ENCODE measurements around the gene ISYNA1. TPM values are rescaled to one million over a fixed set of nuclear protein-coding genes. Genes with fewer than 3 reads are reported as not detected.

ISYNA1 gene
- total and polyA plus RNA-seq, 2 of the 8 experiments (the other 6 are each of a cell fraction or from before 2014, with no cell fraction given), result 207 to 264 TPM

DNA sequence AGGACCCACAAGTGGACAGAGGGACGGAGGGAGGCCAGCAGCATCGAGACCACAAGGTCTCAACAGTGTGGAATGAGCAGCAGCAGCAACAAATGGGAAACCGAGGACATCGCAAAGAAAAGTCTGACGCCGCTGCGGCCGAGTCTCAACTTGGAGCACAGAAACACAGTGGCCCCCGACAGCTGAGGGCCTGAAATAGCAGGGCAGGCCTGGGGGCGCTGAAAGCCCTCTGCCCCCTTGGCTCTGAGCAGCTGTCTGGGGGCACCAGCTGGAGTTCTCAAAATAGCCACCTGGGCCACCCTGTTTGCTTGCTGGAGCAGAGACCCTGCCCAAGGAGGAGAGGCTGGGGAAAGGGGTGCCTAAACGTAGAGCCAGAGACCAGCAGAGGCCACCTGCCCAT, 5.9 kb upstream of the ISYNA1 start:
- TF ChIP-seq TCF12 (IDR thresholded peaks at IDR 0.05; ENCODE audit: low read depth, low read length) (no peak), E2F6 (IDR thresholded peaks at IDR 0.05) (no peak), TAF7 (optimal IDR thresholded peaks at IDR 0.05; ENCODE audit: borderline replicate concordance, low read depth, low read length) (no peak), SIN3A (conservative IDR thresholded peaks at IDR 0.05 in 1 of 2, IDR thresholded peaks at IDR 0.05 in 1 of 2; ENCODE audit: low read depth in 1 of 2, low read length in 2 of 2) (no peak), TAF1 (IDR thresholded peaks at IDR 0.05; ENCODE audit: low read depth, low read length) (no peak), CTBP2 (IDR thresholded peaks at IDR 0.05; ENCODE audit: borderline replicate concordance, insufficient read depth, insufficient read length, low read length) (no peak), CREB1 (IDR thresholded peaks at IDR 0.05) (no peak), ASH2L (IDR thresholded peaks at IDR 0.05; ENCODE audit: low read length) (no peak)
- TF ChIP-seq, protein P1, sequence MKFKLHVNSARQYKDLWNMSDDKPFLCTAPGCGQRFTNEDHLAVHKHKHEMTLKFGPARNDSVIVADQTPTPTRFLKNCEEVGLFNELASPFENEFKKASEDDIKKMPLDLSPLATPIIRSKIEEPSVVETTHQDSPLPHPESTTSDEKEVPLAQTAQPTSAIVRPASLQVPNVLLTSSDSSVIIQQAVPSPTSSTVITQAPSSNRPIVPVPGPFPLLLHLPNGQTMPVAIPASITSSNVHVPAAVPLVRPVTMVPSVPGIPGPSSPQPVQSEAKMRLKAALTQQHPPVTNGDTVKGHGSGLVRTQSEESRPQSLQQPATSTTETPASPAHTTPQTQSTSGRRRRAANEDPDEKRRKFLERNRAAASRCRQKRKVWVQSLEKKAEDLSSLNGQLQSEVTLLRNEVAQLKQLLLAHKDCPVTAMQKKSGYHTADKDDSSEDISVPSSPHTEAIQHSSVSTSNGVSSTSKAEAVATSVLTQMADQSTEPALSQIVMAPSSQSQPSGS (IDR thresholded peaks at IDR 0.05; ENCODE audit: low read length), result no peak
- no peak overlapping the region for H3K4me3 ChIP-seq (ENCODE audit: extremely low read depth in 1 of 4, insufficient read depth in 2 of 4, low read depth in 3 of 4, low read length in 4 of 4)
- peaks cover 5 to 14% (median 8%) of the 10 kb centered on the region in 4 experiments for H3K4me1 ChIP-seq (replicated peaks in 1 of 4; ENCODE audit: control insufficient read depth in 3 of 4, insufficient read depth in 4 of 4, low read length in 3 of 4)
- H4K91ac ChIP-seq (replicated peaks; ENCODE audit: insufficient read length, low read length), result no peak overlapping the region
- H3K79me2 ChIP-seq (ENCODE audit: control insufficient read depth in 1 of 2, insufficient read depth in 2 of 2, low read length in 2 of 2), result no peaks in the 10 kb centered on the region
- WGBS, 2 experiments (ENCODE audit: extremely low coverage in 1 of 2, insufficient coverage in 1 of 2, insufficient read length in 1 of 2, insufficient replicate concordance in 2 of 2, low coverage in 1 of 2, low lambda C conversion rate in 2 of 2, missing lambda C conversion rate in 1 of 2), result 92% methylated on average over 11 of the region's 11 CpGs; no CpG with 5 or more reads in 1 of the 2 experiments
- H3K9ac ChIP-seq (replicated peaks in 1 of 4; ENCODE audit: extremely low read depth in 1 of 4, low read depth in 3 of 4, low read length in 3 of 4), result no peak overlapping the region
- no peak overlapping the region for H2BK12ac ChIP-seq (ENCODE audit: low read depth, low read length)
- peaks cover 0 to 10% (median 1%) of the 10 kb centered on the region in 4 experiments; a peak in 2 of 8 replicates for H3K36me3 ChIP-seq (ENCODE audit: control insufficient read depth in 2 of 4, insufficient read depth in 4 of 4, low read length in 3 of 4)
- H3K23ac ChIP-seq (ENCODE audit: insufficient read length), result no peak overlapping the region
- peaks cover 8% of the 10 kb centered on the region; the same call in 1 of the 2 replicates for H3K23me2 ChIP-seq (ENCODE audit: low read depth, low read length)
- no peak overlapping the region for H2BK15ac ChIP-seq (ENCODE audit: low read length)
- H3K14ac ChIP-seq (ENCODE audit: insufficient read length), result no peak overlapping the region
- no peak overlapping the region for H2BK120ac ChIP-seq (replicated peaks; ENCODE audit: low read depth, low read length)
- DNase-seq (ENCODE audit: low read depth in 1 of 2, low spot score in 2 of 2) (no peak), FAIRE-seq (no peak)
- H3K9me3 ChIP-seq (ENCODE audit: insufficient read depth in 2 of 2, low read depth in 1 of 2, low read length in 1 of 2), result no peaks in the 10 kb centered on the region
- no peaks in the 10 kb centered on the region for H3K79me1 ChIP-seq (ENCODE audit: low read depth, low read length)
- H2BK20ac ChIP-seq (ENCODE audit: low read length), result no peak overlapping the region
- H2AFZ ChIP-seq (ENCODE audit: low read length), result no peak overlapping the region
- H3K27ac ChIP-seq (ENCODE audit: low read depth, low read length), result no peak overlapping the region; the same call in 1 of the 2 replicates
- H4K20me1 ChIP-seq (replicated peaks in 1 of 2; ENCODE audit: control insufficient read depth in 1 of 2, insufficient read depth in 2 of 2, low read length in 2 of 2), result peaks cover 0 to 9% of the 10 kb centered on the region in 2 experiments
- no peak overlapping the region for H3K4ac ChIP-seq (replicated peaks; ENCODE audit: insufficient read length, low read depth, low read length)
- no peak overlapping the region for H4K5ac ChIP-seq (ENCODE audit: insufficient read length, low read depth, low read length)
- H3K27me3 ChIP-seq (replicated peaks in 1 of 4; ENCODE audit: control insufficient read depth in 3 of 4, extremely low read depth in 1 of 4, insufficient read depth in 3 of 4, low read length in 3 of 4), result no peaks in the 10 kb centered on the region
- H3K18ac ChIP-seq (ENCODE audit: extremely low read depth, low read length), result no peak overlapping the region
- CTCF ChIA-PET (ENCODE audit: partially characterized antibody), result interaction anchor here (1.0 to 13.5 kb wide), 7 partner anchors 10 to 76 kb away, joined by 3 to 143 read pairs (median 3); no protein-coding TSS in a partner anchor
- H2BK5ac ChIP-seq (ENCODE audit: low read depth, low read length), result no peak overlapping the region
- H4K8ac ChIP-seq (ENCODE audit: extremely low read depth, insufficient read depth, low read length), result no peak overlapping the region
- H2AK5ac ChIP-seq (ENCODE audit: low read depth, low read length), result no peak overlapping the region
- no peak overlapping the region for H3K56ac ChIP-seq (replicated peaks; ENCODE audit: insufficient read length, low read depth, low read length)
- POLR2A ChIA-PET (ENCODE audit: partially characterized antibody), result interaction anchor here (1.0 kb wide), 1 partner anchor 127 kb away, joined by 3 read pairs; the partner anchor contains the start of gene UBA52
- no peak overlapping the region for H3K4me2 ChIP-seq (ENCODE audit: insufficient read depth in 1 of 2, low read depth in 2 of 2, low read length in 2 of 2)
